Activated CD4-positive, alpha-beta T cell treated with anti-CD3 and anti-CD28 coated beads for 1 hour (primary cell): ENCODE data around the gene EVC.
"Not testable (repeated sequence)": the region's sequence is repeated elsewhere in the genome, so short reads cannot be mapped to it uniquely, and the experiment has no call there.

ENCODE experiments used
- DNase-seq: peaks from one replicate; pipeline ENCODE4 v3.0.0-alpha.2; 2020

EVC gene

DNA sequence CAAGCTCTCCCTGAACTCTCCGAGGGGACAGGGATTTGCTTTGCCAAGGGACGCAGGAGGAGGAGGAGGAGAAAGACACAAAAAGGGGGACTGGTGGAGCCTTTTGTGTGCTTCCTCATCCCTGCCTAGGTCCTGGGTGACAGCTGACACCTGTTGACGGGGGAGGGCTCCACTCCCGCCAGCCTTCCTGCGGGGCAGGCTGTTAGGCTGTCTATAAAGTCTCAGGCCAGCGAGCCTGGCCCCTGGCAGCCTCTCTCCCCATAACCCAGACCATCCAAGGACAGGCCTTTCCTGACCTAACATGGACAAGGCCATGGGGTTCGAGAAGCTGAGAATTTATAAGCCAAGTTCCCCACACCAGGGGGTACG is 1.8 kb upstream of the EVC start:
- no peak for DNase-seq

DNA sequence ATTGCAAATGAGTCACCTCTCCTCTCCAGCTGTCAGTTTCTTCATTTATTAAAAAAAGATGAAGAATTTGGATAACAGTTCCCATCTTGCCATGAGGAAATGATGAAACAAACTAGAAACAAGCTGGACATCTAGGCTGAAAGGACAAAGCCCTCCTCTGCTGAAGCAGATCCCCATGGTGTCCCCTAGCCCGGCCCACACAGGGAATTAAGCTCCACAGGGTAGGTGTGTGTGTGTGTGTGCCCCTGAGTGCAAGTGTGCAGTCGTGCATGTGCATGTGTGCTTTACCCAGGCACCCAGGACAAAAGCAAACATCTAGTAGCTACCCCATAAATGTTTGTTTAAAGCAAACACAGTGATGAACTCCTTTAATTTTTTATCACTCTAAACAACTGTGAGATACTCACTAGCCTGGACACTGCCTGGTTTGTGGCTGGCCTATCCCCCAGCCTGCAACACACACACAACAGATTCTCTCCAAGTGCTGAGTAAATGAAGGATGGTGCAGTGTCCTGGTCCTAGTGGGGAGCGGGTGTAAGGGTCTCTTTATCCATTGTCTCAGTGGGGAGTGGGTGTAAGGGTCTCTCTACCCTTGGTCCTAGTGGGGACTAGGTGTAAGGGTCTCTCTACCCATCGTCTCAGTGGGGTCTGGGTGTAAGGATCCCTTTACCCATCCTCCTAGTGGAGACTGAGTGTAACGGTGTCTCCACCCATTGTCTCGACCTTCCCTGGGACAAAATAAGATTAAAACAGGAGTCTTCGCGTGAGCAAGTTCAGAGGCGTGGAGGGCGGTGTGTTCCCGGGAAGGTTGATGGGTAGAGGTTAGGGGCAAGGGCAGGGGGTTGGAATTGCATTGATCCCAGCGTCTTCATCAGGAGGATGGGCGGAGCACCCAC is 688 bp upstream of the EVC start:
- no peak for DNase-seq

DNA sequence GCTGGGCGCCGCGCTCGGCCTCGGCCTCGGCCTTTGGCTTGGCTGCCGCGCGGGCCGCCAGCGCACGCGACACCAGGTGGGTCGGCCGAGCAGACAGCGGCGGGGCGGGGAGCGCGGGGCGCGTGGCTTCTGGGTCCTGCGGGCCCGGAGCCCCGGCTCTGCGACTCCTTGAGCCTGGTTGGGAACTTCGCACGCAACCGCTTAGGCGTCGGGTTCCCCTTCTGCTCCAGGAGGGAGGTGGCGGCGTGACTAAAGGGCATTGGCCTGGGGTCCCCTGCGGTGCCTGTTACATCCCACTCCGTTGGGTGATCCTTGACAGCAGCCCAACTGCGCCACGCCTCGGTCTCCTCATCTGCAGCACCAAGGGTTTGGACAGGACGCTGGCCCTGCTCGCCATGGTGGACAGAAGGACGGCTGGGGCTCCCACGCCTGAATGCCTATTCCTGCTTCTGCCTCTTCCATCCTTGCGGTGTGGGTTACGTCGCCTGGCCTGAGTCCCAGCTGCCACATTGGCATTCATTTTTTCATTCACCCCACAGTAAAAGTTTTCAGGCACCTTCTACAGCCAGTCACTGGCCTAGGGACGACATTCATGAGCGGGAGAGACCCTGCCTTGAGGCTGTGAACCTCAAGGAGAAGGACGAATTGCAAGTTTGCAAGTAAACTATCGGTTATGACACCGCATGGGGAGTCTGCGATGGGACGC is 631 bp downstream of the EVC start:
- DNase-seq = no peak

DNA sequence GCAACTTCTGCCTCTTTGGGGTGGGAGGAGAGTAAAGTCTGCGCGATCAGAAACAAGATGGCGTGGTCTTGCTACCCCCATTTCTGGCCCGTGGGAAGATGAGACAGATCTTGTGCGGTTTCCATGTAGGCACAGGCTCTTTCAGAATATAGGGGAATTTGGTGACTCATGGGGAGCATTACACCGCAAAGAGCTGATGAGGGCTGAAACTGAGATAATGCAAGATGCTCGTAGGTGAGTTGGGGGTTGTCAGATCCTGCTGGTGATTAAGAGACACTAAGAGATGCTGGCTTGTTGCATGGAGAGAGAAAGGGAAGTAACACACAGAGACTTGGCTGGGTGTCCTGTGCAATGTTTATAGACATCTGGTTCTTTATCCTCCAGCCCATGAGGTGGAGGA is 1.5 kb downstream of the EVC start:
- DNase-seq = no peak

DNA sequence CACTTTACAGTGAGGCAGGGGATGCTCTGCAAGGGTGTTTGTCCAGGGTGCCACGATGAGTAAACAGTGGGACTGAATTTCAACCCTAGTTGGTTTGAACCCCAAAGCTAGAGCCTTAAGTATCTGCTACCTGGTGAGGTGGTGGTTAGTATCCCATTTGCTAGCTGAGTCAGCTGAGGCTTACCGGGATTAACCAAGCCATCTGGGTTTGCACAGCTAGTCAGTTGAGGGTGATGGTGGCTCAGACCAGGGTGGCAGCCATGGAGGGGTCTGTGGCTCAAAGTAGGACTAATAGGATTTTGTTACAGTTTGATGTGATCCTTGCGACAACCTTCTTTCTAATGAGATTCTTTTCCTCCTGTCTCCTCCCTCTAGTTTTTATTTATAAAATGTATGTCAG is 1.9 kb downstream of the EVC start:
- DNase-seq = no peak

DNA sequence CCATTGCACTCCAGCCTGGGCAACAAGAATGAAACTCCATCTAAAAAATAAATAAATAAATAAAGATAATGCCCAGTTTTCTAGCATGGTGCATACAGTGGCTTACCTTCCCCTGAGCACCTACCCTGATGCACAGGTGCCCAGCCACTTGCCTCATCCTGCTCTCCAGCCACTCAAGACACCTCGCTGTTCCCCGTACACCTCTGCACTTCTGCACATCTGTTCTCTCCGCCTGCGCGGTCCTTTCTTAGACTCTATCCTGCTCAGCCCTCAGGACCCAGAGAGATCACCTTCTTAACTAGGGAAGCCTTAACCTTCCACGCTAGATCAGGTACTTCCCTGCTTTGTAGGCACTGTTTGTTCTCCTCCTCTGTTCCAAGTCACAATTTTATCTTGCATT is 2.9 kb downstream of the EVC start:
- DNase-seq = no peak

DNA sequence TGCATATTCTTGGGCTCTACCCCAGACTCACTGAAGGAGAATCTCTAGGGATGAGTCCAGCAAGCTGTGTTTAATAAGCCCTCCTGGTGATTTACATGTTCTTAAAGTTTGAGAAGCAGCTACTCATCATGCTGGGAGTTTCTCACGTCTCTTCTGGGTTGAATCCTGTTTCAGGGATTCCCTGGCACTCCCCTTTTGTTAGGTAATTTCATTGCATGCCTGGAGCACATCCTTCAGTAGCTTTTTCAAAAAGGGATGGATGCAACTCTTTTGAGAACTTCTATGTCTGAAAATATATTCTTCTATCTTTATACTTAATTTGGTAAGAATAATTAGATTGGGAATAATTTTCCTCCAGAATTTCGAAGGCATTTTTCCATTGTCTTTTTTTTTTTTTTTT is 4.4 kb downstream of the EVC start:
- no peak for DNase-seq

DNA sequence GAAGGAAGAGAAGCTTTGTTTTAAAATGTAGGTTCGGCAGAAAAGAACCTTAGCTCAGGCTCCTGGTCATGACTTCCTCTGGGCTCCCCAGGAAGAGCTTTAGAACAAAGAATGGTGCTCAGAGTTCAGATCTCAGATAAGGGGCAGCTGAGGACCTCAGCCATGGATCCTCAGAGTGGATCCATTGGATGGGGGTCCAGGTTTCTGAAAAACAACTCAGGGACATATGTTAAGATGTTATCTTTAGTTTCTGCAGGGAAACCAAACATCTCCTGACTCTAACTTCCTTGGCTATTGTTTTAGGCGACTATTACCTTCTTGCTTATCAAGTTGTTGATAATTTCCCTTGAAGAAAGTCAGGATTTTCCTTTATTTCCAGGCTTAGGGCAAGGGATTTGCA is 5.4 kb downstream of the EVC start:
- DNase-seq = no peak

DNA sequence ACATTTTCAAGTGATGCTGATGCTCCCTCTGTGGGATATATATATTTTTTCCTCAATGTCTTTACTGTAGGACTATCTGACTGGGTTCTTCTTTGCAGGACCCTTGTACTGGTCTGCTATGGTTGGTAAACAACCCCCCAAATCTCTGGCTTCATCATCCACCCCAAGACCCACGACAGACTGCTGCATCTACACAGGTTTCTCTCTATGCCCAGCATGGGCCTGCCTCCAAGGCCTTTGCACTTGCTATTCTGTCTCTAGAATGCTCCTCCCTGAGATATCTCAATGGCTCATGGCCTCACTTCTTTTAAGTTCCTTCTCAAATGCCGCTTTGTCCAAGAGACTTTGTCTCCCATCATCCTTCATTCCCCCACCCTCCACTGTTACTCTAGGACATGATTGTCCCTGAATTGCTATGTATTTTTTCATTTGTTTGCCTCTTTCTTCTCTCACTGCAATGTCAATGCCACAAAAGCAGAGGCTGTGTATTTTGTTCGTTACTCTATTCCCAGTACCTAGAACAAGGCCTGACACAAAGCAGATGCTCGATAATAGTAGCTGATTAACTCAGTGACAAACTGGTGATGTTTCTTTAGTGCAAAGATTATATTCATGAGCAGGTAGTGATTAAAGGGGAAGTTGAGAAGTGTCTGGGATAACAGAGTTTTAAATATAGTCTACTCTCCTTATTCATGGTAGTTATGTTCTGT is 6.6 kb downstream of the EVC start:
- DNase-seq = no peak

DNA sequence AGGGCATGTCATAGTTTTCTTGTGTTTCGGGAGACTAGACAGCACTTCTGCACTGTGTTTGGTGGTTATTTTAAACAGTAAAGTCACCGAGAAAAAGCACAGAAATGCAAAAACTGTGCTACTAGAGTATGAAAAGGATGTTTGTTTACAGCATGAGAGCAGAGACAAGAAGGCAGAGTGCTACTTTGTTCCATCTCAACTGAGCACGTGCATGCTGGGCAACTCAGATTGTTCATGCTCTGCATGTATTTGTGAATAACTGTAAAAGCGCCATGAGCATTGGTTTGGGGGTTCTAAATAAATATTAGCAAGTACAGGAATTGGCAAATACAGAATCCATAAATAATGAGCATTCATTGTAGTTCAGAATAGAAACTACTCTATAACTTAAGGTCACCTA is 7.4 kb downstream of the EVC start:
- no peak for DNase-seq

DNA sequence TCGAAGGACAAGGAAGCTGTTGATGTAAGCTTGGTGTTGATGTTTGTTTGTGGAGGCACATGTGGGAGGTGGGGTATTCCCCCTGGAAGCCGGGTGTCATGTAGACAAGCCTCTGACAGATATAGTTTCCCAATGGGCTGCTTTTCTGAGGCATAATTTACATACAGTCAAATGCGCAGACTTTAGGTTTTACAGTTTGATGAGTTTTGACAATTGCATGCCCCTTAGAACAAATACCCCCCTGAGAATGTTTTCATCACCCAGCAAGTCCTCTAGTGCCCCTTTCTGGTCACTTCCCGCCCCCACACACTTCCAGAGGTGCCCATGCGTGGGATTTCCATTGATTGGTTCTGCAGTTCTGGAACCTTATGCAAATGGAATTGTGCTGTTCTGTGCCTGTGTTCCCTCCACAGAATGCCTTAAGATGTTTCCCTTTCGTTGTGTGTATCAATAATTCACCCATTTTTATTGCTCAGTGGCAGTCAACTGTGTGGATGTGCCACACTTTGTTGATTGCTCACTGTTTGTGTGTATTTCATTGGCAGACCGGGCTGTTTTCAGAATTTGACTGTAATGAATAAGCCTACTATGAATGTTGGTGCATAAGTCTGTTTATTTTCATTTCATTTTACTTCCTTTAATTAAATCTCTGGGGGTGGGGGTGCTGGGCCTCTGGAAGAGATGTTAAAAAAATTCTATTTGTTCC is 8.5 kb downstream of the EVC start:
- no peak for DNase-seq

DNA sequence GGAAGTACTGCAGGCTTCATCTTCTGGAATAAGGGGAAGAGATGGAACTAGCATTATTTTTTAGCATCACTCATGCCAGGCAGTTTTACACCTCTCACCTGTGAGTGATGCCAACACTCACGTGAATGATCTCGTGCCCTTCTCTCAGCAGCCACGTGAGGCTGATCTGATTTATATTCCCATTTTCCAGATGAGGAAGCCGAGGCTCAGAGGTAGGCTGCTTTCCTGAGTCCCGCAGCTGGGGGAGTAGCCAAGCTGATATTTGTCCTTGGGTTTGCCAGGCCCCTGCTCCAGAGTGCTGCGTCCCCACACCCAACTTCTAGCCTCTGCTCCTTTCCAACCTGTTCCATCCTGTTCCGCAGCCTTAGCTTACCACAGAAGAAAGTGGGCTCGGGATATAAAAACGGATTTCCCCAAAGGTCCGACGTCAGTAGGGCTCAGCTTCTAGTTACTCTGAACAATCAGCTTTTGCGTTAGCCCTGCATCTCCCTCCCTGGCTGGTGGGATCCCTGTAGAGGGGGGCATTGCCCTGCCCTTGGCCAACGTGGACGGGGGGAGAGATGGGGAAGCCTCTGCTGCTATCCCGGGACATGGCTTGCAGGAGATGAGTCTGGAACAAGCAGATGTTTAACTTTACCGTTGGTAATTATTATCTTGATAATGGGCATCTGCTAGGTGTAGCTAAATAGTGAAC is 9.3 kb downstream of the EVC start:
- DNase-seq = no peak

DNA sequence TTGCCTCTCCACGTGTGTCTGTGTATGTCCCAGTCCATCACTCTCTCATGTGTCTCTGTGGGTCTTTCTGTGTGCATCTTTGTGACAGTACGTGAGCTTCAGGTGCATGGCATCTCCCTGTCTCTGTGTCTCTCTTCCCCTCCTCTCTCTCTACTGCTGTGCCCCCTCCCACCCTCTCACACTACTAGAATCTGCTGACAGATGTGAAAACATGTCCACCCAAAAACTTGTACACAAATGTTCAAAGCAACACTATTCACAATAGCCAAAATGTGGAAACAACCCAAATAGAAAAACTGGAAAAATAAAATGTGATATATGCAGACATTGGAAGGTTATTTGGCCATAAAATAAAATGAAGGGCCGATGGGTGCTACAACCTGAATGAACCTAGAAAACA is 10.0 kb downstream of the EVC start:
- no peak for DNase-seq

DNA sequence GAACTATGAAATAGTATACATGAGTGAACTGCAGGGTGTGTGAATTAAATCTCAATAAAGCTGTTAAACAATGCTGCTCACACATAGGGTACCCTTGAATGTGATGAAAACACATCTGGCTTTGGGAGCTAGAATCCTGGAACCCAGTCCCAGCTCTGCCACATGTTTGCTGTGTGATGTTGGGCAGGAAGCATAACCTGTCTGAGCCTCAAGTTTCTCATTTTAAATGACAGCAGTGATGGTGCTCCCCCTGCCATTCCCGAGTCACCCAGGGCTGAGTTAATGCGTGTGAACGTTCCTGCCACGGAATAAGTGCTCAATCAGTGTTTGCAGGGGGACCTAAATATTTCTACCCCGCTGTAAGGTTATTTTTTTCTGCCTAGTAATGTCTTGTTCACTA is 10.9 kb downstream of the EVC start:
- no peak for DNase-seq

DNA sequence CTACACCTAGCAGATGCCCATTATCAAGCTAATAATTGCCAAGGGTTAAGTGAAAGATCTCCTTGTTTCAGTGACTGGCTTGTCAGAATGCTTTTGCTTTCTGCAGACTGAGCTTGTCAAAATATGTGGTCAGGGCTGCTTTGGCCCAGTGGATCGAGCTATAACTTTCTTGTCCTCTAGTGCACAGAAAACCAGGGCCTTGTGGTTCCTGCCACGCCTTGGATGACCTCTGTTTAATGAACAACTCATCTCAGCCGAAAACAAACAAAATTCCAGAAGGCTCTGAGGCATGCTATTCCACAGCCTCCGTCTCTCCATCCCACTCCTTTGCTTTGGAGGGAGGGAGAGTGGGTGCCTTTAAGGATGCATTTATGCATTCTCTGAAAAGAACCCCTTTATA is 11.3 kb downstream of the EVC start:
- DNase-seq = no peak

DNA sequence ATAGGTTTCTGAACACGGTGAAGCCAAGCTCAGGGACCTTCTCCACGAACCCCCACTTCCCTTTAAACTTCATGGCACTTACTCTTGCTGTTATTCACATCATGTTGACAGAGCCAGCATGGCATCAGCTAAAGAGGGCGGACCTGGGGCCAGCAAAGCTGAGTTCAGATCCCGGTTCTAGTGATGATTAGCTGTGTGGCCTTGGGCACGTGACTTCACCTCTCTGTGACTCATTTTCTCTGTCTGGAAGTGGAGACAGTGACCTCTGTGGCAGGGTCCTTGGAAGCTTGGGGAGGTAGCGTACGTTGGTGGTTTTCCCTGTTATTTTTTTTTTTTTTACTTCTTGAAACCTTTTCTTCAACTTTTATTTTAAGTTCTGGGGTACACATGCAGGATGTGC is 13.4 kb downstream of the EVC start:
- DNase-seq = no peak

DNA sequence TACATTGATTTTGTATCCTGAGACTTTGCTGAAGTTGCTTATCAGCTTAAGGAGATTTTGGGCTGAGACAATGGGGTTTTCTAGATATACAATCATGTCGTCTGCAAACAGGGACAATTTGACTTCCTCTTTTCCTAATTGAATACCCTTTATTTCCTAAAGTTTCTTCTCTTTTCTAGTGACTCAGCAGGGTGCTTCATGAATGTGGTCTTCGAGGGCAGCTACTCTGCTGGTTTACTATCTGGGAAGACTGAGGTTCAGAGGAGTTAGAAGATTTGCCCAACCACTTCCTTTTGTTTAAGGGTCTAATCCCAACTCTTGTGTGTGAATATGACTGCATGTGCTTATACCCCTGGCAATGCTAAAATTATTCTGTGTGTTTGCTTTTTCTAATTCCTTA is 17.4 kb downstream of the EVC start:
- not testable (repeated sequence) for DNase-seq

DNA sequence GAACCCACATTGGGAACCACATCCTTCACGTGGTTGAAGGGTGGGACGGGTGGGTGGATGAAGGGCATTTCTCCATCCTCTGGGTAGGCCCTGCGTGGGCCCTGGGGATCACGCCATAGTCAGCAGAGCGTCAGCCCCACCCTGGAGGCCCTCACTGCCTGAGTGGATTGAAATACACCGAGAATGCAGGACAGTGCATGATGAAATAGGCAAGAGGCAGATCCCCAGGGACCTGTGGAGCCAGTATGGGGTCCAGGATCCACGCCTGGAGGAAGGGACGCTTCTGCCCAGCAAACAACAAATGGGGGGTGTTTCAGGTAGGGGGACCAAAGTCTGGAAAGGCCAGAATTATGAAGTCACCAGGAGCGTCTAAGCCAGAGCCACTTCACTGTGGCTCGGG is 19.4 kb downstream of the EVC start:
- DNase-seq = no peak

DNA sequence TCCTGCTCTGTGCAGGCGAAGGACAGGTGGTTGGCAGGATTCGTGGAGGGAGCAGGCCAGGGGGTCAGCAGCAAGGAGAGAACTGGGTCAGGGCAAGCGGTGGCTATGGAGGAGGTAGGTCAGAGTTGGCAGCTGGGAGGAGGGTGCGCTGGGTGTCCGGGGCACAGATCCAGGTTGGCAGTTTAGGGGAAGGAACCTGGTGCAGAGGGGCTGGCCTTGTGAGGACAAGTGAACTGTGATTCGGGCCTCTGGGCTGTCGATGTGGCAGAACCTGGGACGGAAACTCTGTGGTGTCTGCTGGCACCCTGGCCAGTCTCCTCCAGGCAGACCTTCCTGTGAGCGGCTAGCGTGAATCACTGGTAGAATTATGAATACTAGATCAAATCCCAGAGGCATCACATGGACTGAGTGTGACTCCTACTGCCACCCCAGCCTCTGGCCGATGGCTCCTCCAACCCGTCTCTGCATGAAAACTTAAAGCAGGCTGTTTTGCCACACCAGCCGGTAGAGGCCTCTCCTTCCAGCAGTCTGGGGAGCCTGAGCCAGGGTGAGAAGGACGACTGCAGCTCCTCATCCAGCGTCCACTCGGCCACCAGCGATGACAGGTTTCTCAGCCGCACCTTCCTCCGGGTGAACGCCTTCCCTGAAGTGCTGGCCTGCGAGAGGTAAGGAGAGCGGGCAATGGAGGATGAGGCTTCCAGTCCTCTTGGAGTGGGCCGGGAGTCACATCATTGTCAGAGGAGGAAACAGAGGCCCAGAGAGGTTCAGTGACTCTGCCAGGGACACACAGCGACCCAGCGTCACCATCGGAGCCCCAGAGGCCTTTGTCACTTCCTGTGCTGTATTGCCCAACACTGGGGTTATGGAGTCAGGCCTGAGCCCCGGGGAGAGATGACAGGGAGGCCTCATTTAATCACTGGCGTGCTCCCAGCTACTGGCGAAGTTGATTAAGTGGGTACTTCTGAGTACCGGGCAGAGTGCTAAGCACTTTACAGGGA is 20.3 kb downstream of the EVC start:
- no peak for DNase-seq

DNA sequence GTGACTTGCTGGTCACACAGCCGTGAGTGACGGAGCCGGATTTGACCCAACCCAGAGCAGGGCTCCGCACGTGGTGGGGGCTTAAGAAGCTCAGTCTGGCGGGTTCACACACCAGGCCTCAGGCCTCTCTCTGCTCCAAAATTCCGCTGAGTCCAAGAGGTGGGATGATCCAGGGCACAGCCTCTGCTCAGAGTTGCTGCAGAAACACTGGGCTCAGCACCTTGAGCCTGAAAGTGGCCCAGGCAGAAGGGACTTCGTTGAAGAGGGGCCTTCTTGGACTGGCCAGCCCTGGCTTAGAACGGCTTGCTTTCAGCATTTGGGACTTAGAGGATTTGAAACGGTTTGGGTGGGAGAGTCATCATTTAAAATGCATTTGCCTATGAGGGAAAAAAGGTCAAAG is 21.2 kb downstream of the EVC start:
- no peak for DNase-seq

DNA sequence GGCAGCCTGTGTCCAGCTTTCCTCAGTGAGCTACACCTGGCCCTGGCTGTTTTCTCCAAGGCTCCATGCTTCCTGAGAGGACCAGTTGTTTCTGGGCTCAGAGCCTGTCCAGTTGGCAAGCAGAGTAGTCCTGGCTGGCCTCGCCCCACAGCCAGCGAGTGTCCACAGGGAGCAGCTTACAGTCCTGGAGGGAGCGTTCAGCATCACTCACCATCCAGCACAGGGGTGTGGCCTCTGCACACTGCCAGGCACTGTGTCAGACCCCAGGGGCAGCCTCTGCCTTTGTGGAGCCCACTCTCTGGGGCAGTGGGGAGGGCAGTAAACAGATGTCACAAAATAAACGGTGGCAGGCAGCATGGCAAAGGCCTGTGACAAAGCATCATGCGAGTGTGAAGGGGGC is 23.9 kb downstream of the EVC start:
- DNase-seq = no peak
